Measurements from ENCODE around the gene CFAP119.
"Not testable (repeated sequence)": the region's sequence is repeated elsewhere in the genome, so short reads cannot be mapped to it uniquely, and the experiment has no call there.

Gene CFAP119

DNA sequence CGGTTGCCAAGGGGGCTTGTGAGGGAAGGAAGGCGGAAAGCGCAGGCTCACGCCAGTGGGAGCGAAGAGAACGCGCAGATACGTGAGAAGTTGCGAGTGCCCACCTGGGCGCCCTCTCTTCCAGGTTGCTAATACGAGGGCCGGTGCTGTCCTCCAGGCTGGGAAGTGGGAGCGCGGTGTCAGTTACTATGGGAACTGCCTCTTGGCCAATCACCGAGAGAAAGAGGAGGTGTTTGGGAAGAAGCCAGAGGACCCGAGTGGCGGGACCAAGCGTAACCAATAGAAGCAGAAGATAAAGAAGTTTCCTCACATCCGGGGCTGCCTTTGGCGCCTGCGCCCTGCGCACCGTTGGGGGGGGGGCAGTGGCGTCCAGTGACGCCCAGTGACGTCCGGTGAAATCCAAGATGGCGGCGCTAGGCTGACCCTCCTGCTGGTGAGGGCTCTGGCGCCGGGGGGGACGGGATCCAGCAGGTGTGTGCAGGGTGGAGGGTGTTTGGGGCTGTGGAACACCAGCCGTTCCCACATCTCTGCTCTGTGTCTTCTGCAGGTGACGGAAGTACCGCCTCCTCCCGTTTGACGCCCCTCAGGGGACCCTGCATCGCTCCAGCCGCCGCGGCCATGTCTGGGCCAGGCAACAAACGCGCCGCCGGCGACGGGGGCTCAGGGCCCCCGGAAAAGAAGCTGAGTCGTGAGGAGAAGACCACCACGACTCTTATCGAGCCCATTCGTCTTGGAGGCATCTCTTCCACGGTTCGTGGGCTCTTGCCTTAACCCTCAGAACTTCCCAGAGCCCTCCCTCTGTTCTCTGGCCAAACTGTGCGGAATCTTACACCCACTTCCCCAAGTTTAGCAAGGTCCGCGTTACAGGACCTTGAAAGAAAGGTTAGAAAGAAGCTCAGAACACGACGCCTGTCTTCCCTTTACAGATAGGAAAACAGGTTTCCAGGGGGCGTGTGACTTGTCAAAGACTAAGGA is at the start of gene CFAP119, which contains the start of gene RNF40:
TSS of gene CFAP119 (minus strand) at position 135 of the 975 bp plus-strand sequence. CDS start 314 bp downstream, outside the sequence.
TSS of gene RNF40 (plus strand) at position 395 of the 975 bp plus-strand sequence. CDS start at position 619, 224 bp downstream.
- peaks cover 60% of the 10 kb centered on the region for H3K36me3 ChIP-seq (replicated peaks)
- H3K4me3 ChIP-seq, result peak within 1 kb of the TSS; percentile 96
- peaks cover 15% of the 10 kb centered on the region for H3K4me1 ChIP-seq

DNA sequence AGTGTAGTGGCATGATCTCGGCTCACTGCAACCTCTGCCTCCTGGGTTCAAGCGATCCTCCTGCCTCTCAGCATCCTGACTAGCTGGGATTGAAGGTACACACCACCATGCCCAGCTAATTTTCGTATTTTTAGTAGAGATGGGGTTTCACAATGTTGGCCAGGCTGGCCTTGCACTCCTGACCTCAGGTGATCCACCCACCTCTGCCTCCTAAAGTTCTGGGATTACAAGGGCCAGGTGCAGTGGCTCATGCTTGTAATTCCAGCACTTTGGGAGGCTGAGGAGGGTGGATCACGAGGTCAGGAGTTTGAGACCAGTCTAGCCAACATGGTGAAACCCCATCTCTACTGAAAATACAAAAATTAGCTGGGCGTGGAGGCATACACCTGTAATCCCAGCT is 47.8 kb upstream of the CFAP119 start:
- H3K4me3 ChIP-seq; DNase-seq (ENCODE audit: low spot score in 2 of 2); H3K4me1 ChIP-seq; H3K27me3 ChIP-seq (ENCODE audit: low read depth); in situ Hi-C loops (cut with MboI; ENCODE audit: low sequenced_read_pairs); H3K9me3 ChIP-seq; H3K36me3 ChIP-seq (replicated peaks): not testable (repeated sequence)

More for the DNA sequence above, at the start of gene CFAP119, which contains the start of gene RNF40:
- H3K27me3 ChIP-seq (ENCODE audit: low read depth), result no peaks in the 10 kb centered on the region
- no peaks in the 10 kb centered on the region for H3K9me3 ChIP-seq
- peak; percentile 96 to 99 for DNase-seq (ENCODE audit: low spot score in 2 of 2)
- in situ Hi-C loops (cut with MboI; ENCODE audit: low sequenced_read_pairs), result no loop called here

DNA sequence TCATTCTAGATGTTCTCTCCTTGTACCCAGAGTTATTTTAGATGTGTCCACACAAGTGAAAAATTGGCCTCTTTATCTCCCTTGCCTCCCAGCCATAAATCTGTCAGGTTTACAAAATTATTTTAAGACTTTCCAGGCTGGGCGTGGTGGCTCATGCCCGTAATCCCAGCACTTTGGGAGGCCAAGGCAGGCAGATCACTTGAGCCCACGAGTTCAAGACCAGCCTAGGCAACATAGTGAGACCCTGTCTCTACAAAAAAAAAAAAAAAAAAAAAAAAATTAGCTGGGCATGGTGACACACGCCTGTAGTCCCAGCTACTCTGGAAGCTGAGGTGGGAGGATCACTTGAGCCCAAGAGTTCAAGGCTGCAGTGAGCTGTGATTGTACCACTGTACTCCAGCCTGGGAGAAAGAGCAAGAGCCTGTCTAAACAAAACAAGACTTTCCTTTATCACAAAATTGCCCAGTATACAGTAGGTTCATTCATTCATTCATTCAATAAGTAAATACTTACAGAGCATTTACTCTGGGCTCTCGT is 47.1 kb upstream of the CFAP119 start:
- DNase-seq (ENCODE audit: low spot score in 2 of 2); H3K4me1 ChIP-seq; H3K27me3 ChIP-seq (ENCODE audit: low read depth); H3K9me3 ChIP-seq; H3K36me3 ChIP-seq (replicated peaks); H3K4me3 ChIP-seq; in situ Hi-C loops (cut with MboI; ENCODE audit: low sequenced_read_pairs): not testable (repeated sequence)

GRCh38 chr16:30808146-30808545 is 46.3 kb upstream of the CFAP119 start:
- no peaks in the 10 kb centered on the region for H3K4me1 ChIP-seq
- no peaks in the 10 kb centered on the region for H3K27me3 ChIP-seq (ENCODE audit: low read depth)
- no peak for DNase-seq (ENCODE audit: low spot score in 2 of 2)
- in situ Hi-C loops (cut with MboI; ENCODE audit: low sequenced_read_pairs), result no loop called here
- H3K36me3 ChIP-seq (replicated peaks), result no peaks in the 10 kb centered on the region
- H3K9me3 ChIP-seq, result no peaks in the 10 kb centered on the region
- no peak overlapping the region for H3K4me3 ChIP-seq

GRCh38 chr16:30805370-30806169 is 43.7 kb upstream of the CFAP119 start:
- DNase-seq (ENCODE audit: low spot score in 2 of 2), result no peak
- Histone ChIP-seq H3K36me3 (replicated peaks) (no peaks in the 10 kb centered on the region), H3K27me3 (ENCODE audit: low read depth) (no peaks in the 10 kb centered on the region), H3K4me3 (no peak overlapping the region), H3K9me3 (no peaks in the 10 kb centered on the region), H3K4me1 (no peaks in the 10 kb centered on the region)
- in situ Hi-C loops (cut with MboI; ENCODE audit: low sequenced_read_pairs), result no loop called here

DNA sequence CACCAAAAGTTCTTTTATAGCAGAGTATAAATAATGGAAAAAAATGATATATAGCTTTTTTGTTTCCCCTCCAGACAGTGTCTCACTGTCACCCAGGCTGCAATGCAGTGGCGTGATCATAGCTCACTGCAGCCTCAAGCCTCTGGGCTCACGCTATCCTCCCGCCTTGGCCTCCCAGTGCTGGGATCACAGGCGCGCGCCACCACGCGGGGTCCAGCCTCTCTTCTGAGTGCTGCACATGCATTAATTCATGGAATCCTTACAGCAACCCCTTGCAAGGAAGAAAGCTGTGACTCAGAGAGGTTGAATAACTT is 43.2 kb upstream of the CFAP119 start:
- in situ Hi-C loops (cut with MboI; ENCODE audit: low sequenced_read_pairs), result no loop called here

GRCh38 chr16:30802936-30803335 is 41.1 kb upstream of the CFAP119 start:
- Histone ChIP-seq H3K4me1 (no peaks in the 10 kb centered on the region), H3K9me3 (no peaks in the 10 kb centered on the region), H3K4me3 (no peak overlapping the region), H3K36me3 (replicated peaks) (no peaks in the 10 kb centered on the region), H3K27me3 (ENCODE audit: low read depth) (no peaks in the 10 kb centered on the region)
- in situ Hi-C loops (cut with MboI; ENCODE audit: low sequenced_read_pairs), result no loop called here
- DNase-seq (ENCODE audit: low spot score in 2 of 2), result no peak

More for the DNA sequence above, 43.2 kb upstream of the CFAP119 start:
- H3K27me3 ChIP-seq (ENCODE audit: low read depth), result no peaks in the 10 kb centered on the region
- no peaks in the 10 kb centered on the region for H3K4me1 ChIP-seq
- DNase-seq (ENCODE audit: low spot score in 2 of 2), result no peak
- no peaks in the 10 kb centered on the region for H3K9me3 ChIP-seq
- no peaks in the 10 kb centered on the region for H3K36me3 ChIP-seq (replicated peaks)
- no peak overlapping the region for H3K4me3 ChIP-seq

DNA sequence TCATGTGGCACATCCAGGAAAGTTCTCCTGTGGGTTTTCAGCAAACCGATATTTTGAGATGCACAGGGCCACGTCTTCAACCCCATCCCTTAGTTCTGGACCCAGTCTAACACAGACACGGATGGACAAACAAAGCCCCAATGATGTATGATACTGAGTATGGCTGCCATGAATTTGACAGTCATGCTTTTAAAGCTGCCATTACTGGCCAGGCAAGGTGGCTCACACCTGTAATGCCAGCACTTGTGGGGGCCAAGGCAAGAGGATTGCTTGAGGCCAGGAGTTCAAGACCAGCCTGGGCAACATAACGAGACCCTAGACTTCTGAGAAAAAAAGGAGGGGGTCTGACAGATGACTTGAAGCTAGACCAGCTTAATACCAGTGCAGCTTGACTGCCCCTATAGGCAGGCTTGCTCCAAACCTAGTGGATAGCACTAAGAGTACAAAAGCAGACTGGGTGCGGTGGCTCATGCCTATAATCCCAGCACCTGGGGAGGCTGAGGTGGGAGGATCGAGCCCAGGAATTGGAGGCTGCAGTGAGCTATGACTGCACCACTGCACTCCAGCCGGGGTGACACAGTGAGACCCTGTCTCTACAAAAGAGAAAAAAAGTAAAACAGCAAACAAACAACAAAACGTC is 35.9 kb upstream of the CFAP119 start:
- H3K27me3 ChIP-seq (ENCODE audit: low read depth), result no peaks in the 10 kb centered on the region
- H3K4me1 ChIP-seq, result no peaks in the 10 kb centered on the region; the same call in 1 of the 2 replicates
- in situ Hi-C loops (cut with MboI; ENCODE audit: low sequenced_read_pairs), result no loop called here
- H3K9me3 ChIP-seq, result no peaks in the 10 kb centered on the region
- no peaks in the 10 kb centered on the region for H3K36me3 ChIP-seq (replicated peaks)
- no peak for DNase-seq (ENCODE audit: low spot score in 2 of 2)
- no peak overlapping the region for H3K4me3 ChIP-seq

DNA sequence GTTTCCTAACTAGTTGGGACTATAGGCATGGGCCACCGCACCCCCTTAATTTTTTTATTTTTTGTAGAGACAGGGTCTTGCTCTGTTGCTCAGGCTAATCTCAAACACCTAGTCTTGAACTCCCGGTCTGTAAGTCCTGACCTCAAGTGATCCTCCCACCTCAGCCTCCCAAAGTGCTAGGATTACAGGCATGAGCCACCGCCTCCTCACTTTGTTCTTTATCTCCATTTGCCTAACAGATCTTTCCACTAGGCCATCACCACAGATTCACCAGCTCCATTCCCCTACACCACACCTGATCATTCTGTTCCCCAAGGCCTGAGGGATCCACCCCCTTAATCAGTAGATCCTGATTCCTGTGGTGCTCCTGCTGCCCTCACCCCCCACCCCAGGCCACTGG is 32.8 kb upstream of the CFAP119 start:
- H3K4me1 ChIP-seq, result no peaks in the 10 kb centered on the region; the same call in 1 of the 2 replicates
- no peak overlapping the region for H3K4me3 ChIP-seq
- in situ Hi-C loops (cut with MboI; ENCODE audit: low sequenced_read_pairs), result no loop called here
- no peak for DNase-seq (ENCODE audit: low spot score in 2 of 2)
- no peaks in the 10 kb centered on the region for H3K36me3 ChIP-seq (replicated peaks)
- no peaks in the 10 kb centered on the region for H3K9me3 ChIP-seq
- H3K27me3 ChIP-seq (ENCODE audit: low read depth), result no peaks in the 10 kb centered on the region

GRCh38 chr16:30793508-30794069 is 31.7 kb upstream of the CFAP119 start:
- no peaks in the 10 kb centered on the region; the same call in 1 of the 2 replicates for H3K4me1 ChIP-seq
- no peaks in the 10 kb centered on the region for H3K27me3 ChIP-seq (ENCODE audit: low read depth)
- H3K9me3 ChIP-seq, result no peaks in the 10 kb centered on the region
- in situ Hi-C loops (cut with MboI; ENCODE audit: low sequenced_read_pairs), result no loop called here
- no peaks in the 10 kb centered on the region for H3K36me3 ChIP-seq (replicated peaks)
- no peak overlapping the region for H3K4me3 ChIP-seq
- no peak for DNase-seq (ENCODE audit: low spot score in 2 of 2)

GRCh38 chr16:30787613-30788378 is 25.9 kb upstream of the CFAP119 start:
- no peak for DNase-seq (ENCODE audit: low spot score in 2 of 2)
- H3K4me1 ChIP-seq, result peaks cover 10% of the 10 kb centered on the region
- in situ Hi-C loops (cut with MboI; ENCODE audit: low sequenced_read_pairs), result no loop called here
- H3K9me3 ChIP-seq, result no peaks in the 10 kb centered on the region
- H3K27me3 ChIP-seq (ENCODE audit: low read depth), result no peaks in the 10 kb centered on the region
- peaks cover 10% of the 10 kb centered on the region for H3K36me3 ChIP-seq (replicated peaks)
- peak overlapping the region; percentile 92 for H3K4me3 ChIP-seq

DNA sequence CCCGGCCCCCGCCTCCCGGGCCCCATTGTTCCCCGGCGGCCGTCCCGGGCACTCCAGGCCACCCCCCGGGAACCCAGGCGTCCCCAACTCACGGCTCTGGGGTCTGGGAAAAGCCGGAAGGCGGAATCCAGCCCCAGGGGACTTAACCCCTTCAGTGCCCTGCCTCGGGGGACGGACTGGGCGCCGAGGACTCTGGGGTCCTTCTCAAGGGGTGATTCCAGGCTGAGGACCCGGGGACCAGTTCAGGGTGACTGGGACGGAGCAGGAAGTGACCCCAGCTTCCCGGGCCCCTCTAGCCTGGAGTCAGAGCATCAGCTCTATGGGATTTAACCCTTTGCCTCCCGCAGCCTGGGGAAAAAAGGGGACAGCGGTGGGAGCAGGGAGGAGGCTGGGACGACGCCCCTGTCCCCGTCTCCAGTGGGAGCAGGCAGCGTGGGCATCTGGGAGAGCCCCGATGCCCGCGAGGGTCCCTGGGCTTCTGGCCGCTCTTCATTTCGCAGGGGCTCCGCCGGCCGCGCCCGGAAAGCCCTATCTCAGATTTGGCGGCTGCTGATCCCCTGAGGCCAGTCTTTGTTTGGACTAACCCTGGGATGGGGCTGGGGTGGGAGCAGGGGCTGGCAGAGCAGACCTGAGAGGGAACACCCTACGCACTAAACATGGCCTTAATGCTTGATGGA is 25.2 kb upstream of the CFAP119 start, which contains the start of gene ZNF629:
TSS of gene ZNF629 (minus strand) at position 270 of the 677 bp plus-strand sequence. CDS start 2,723 bp downstream, outside the sequence.
- Histone ChIP-seq H3K9me3 (no peaks in the 10 kb centered on the region), H3K27me3 (ENCODE audit: low read depth) (no peaks in the 10 kb centered on the region), H3K4me3 (peak within 1 kb of the TSS; percentile 92), H3K36me3 (replicated peaks) (peaks cover 17% of the 10 kb centered on the region), H3K4me1 (peaks cover 10% of the 10 kb centered on the region)
- DNase-seq (ENCODE audit: low spot score in 2 of 2), result peak; percentile 44 to 81
- in situ Hi-C loops (cut with MboI; ENCODE audit: low sequenced_read_pairs), result no loop called here
